ENCODE data around the gene LRRC7. TPM values are rescaled to one million over a fixed set of nuclear protein-coding genes. Genes with fewer than 3 reads are reported as not detected.

LRRC7 gene
- total RNA-seq, 2 experiments from 2014 or later = 0.14 to 0.20 TPM

DNA sequence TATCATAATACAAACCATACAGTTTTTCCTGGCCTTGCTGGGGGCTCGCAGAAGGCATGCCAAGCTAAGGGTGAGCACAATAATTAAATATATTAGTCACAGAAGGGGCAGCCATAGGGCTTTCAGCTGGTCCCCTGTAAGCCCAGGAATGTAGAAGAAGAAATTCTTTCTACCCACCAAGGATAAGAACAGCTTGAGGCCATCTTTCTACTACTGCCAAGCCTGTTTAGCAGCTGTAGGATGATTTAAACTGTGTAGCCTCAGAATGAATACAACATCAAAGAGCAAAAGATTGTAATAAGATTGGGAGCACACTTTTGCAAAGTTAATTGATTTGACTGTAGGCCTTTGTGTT, 171.5 kb downstream of the LRRC7 start:
- Mint-ChIP-seq H3K27me3 (no peaks in the 10 kb centered on the region), H3K36me3 (ENCODE audit: low read depth) (no peaks in the 10 kb centered on the region), H3K4me1 (ENCODE audit: low read depth) (no peaks in the 10 kb centered on the region), H3K4me3 (no peak overlapping the region), H3K27ac (no peak overlapping the region), H3K9me3 (no peaks in the 10 kb centered on the region)
- DNase-seq (no peak), ATAC-seq (ENCODE audit: poor library complexity) (no peak)
- CTCF ChIA-PET = no interaction called here
- no peaks in the 10 kb centered on the region for H3K9me3 ChIP-seq (ENCODE audit: control insufficient read depth in 1 of 2, insufficient read depth in 1 of 2, low read length in 2 of 2)
- no peak overlapping the region for H3K4me3 ChIP-seq (ENCODE audit: low read length)
- no peaks in the 10 kb centered on the region for H3K36me3 ChIP-seq (ENCODE audit: insufficient read depth, low read length)
- H3K4me1 ChIP-seq (ENCODE audit: insufficient read depth, low read length) = no peaks in the 10 kb centered on the region
- no peak overlapping the region for H3K27ac ChIP-seq (ENCODE audit: low read depth in 1 of 2, low read length in 2 of 2)
- no peaks in the 10 kb centered on the region for H3K27me3 ChIP-seq (ENCODE audit: control insufficient read depth in 1 of 2, insufficient read depth in 2 of 2, low read length in 2 of 2)
- intact Hi-C loops (cut with DNase I, micrococcal nuclease) = loop anchor here in 1 of 2 experiments (5.0 kb wide), 1 partner anchor 1622 kb away; no protein-coding TSS in a partner anchor
- TF ChIP-seq, protein P1, sequence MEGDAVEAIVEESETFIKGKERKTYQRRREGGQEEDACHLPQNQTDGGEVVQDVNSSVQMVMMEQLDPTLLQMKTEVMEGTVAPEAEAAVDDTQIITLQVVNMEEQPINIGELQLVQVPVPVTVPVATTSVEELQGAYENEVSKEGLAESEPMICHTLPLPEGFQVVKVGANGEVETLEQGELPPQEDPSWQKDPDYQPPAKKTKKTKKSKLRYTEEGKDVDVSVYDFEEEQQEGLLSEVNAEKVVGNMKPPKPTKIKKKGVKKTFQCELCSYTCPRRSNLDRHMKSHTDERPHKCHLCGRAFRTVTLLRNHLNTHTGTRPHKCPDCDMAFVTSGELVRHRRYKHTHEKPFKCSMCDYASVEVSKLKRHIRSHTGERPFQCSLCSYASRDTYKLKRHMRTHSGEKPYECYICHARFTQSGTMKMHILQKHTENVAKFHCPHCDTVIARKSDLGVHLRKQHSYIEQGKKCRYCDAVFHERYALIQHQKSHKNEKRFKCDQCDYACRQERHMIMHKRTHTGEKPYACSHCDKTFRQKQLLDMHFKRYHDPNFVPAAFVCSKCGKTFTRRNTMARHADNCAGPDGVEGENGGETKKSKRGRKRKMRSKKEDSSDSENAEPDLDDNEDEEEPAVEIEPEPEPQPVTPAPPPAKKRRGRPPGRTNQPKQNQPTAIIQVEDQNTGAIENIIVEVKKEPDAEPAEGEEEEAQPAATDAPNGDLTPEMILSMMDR (IDR thresholded peaks at IDR 0.05) = no peak
- POLR2A ChIA-PET = no interaction called here

DNA sequence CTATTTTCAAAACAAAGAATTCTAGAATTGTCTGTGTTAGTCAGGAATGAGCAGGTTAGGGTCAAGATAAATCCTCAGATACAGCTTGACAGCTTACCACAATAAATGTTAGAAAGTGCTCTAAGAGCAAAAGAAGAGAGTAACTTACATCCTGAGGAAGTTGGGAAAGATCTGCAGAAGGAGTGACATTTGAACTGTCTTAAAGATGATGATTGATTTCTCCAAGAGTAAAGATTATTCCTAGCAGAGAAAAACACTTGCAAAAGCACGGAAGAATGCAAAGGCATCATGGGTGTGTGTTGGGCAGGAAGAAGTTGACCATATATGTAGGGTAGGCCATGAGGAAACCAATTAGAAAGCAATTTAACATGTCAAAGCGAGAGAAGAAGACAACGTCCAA, 175.4 kb downstream of the LRRC7 start:
- TF ChIP-seq, protein P1 (IDR thresholded peaks at IDR 0.05) = no peak
- Histone ChIP-seq H3K4me1 (ENCODE audit: insufficient read depth, low read length) (no peaks in the 10 kb centered on the region), H3K36me3 (ENCODE audit: insufficient read depth, low read length) (no peaks in the 10 kb centered on the region), H3K9me3 (ENCODE audit: control insufficient read depth in 1 of 2, insufficient read depth in 1 of 2, low read length in 2 of 2) (no peaks in the 10 kb centered on the region), H3K27ac (ENCODE audit: low read depth in 1 of 2, low read length in 2 of 2) (no peak overlapping the region), H3K27me3 (ENCODE audit: control insufficient read depth in 1 of 2, insufficient read depth in 2 of 2, low read length in 2 of 2) (no peaks in the 10 kb centered on the region), H3K4me3 (ENCODE audit: low read length) (no peak overlapping the region)
- intact Hi-C loops (cut with DNase I, micrococcal nuclease) = loop anchor here in 1 of 2 experiments (10.0 kb wide), 1 partner anchor 1618 kb away; no protein-coding TSS in a partner anchor
- Mint-ChIP-seq H3K9me3 (peaks cover 2% of the 10 kb centered on the region), H3K4me3 (no peak overlapping the region), H3K36me3 (ENCODE audit: low read depth) (no peaks in the 10 kb centered on the region), H3K4me1 (ENCODE audit: low read depth) (no peaks in the 10 kb centered on the region), H3K27me3 (no peaks in the 10 kb centered on the region), H3K27ac (no peak overlapping the region)
- ChIA-PET POLR2A (no interaction called here), CTCF (no interaction called here)
- no peak for ATAC-seq (ENCODE audit: poor library complexity)
- no peak for DNase-seq

DNA sequence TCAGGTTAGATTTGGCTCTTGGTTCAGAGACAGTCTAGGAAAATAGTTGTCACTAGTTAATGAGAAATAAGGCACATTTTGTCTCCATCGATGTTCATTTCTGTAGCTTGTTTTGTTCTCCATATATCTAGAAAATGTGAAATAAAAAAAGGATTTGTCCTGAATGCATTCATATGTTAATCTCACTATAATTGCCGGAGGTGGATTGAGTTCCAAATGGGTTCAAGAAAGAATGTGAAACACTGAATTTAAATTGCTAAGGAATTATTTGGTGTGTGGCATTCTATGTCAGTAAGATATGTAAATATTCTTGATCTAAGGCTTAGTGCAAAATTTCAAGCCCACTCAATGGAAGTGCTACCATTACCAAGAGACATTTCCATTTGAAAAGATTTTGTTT, 176.7 kb downstream of the LRRC7 start:
- TF ChIP-seq, protein P1 (IDR thresholded peaks at IDR 0.05) = no peak
- no peaks in the 10 kb centered on the region for H3K27me3 Mint-ChIP-seq
- Histone ChIP-seq H3K27ac (ENCODE audit: low read depth in 1 of 2, low read length in 2 of 2) (no peak overlapping the region), H3K4me1 (ENCODE audit: insufficient read depth, low read length) (no peaks in the 10 kb centered on the region), H3K4me3 (ENCODE audit: low read length) (no peak overlapping the region), H3K36me3 (ENCODE audit: insufficient read depth, low read length) (no peaks in the 10 kb centered on the region), H3K9me3 (ENCODE audit: control insufficient read depth in 1 of 2, insufficient read depth in 1 of 2, low read length in 2 of 2) (no peaks in the 10 kb centered on the region), H3K27me3 (ENCODE audit: control insufficient read depth in 1 of 2, insufficient read depth in 2 of 2, low read length in 2 of 2) (no peaks in the 10 kb centered on the region)
- peaks cover 2% of the 10 kb centered on the region for H3K9me3 Mint-ChIP-seq
- POLR2A ChIA-PET = no interaction called here
- no peak overlapping the region for H3K27ac Mint-ChIP-seq
- H3K36me3 Mint-ChIP-seq (ENCODE audit: low read depth) = no peaks in the 10 kb centered on the region
- no peak for DNase-seq
- H3K4me3 Mint-ChIP-seq = no peak overlapping the region
- intact Hi-C loops (cut with DNase I, micrococcal nuclease) = loop anchor here in 1 of 2 experiments (10.0 kb wide), 1 partner anchor 1620 kb away; no protein-coding TSS in a partner anchor
- CTCF ChIA-PET = no interaction called here
- H3K4me1 Mint-ChIP-seq (ENCODE audit: low read depth) = no peaks in the 10 kb centered on the region
- no peak for ATAC-seq (ENCODE audit: poor library complexity)

Data from CD4-positive, alpha-beta T cell (primary cell).